Activated CD8-positive, alpha-beta memory T cell treated with anti-CD3 and anti-CD28 coated beads, Interleukin-2, amount 50 U/mL, for 1 hour (primary cell): ENCODE data around the gene RPTOR.
A peak's percentile ranks its signal among the peaks of the same experiment; 100 is the strongest.
"Not testable (repeated sequence)": the region's sequence is repeated elsewhere in the genome, so short reads cannot be mapped to it uniquely, and the experiment has no call there.

Experiments
- DNase-seq: peaks from one replicate; pipeline ENCODE4 v3.0.0-alpha.2; 2020; ENCODE audit errors: extremely low read depth

The RPTOR gene

DNA sequence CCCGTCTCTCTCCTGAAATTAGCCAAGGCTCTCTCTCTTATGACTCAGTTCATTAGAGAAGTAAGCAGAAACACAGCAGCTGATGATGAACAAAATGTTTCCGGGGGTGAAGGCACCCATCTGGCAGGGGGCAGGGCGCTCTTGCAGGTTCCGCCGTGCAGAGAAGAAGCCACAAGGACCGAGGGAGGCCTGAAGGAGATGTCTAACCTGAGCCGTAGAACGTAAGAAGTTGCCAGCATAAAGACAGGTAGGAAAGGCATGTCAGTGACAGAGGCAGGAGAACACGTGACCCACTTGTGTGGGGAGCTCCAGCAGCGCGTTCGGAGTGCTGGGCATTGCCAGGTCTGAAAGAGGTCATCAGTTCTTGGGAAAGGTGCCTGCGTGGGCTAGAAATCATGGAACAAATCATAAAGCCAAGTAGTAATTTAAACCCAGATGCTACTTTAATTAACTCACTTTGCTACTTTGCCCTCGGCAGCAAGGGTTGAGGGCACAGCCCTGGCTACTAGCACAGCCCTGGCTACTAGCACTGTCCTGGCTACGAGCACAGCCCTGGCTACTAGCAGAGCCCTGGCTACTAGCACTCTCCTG lies 198.6 kb downstream of the RPTOR start:
- no peak for DNase-seq

GRCh38 chr17:80743973-80744372 lies 199.3 kb downstream of the RPTOR start:
- DNase-seq: not testable (repeated sequence)

GRCh38 chr17:80744725-80745124 lies 200.1 kb downstream of the RPTOR start:
- not testable (repeated sequence) for DNase-seq

GRCh38 chr17:80745183-80745582 lies 200.5 kb downstream of the RPTOR start:
- no peak for DNase-seq

DNA sequence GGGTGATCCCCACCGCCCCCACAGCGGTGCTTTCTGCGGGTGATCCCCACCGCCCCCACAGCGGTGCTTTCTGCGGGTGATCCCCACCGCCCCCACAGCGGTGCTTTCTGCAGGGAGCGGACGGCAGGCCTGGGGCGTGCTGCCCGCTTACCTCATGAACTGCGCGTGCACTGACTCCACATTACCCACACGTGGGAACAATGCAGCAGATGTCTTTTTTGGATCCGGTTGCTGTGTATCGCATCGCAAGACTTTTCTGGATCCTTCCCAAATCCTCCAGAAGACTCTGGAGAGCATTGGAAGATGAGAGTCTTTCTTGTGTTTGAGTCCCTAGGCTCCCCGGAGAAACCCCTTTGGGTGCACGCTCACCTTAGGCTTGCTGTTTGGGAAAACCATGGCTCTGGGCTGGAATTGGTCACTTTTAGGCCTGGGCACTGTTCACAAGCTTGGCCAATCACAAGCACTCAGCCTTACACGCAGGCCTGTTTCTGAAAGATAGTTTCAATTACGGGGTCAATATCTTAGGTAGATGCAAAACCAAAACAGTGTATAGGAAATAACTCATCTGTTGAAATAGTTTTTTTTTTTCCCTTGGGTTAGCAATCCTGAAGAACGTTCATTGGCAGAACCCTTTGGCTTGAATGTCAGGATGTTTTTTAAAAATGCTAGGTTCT lies 201.8 kb downstream of the RPTOR start:
- no peak for DNase-seq

GRCh38 chr17:80747469-80747868 lies 202.8 kb downstream of the RPTOR start:
- DNase-seq: no peak

- DNase-seq: no peak
These were observed 205.0 kb downstream of the RPTOR start for GRCh38 chr17:80749611-80750010.

- no peak for DNase-seq
These were observed 205.6 kb downstream of the RPTOR start for GRCh38 chr17:80750263-80750662.

DNA sequence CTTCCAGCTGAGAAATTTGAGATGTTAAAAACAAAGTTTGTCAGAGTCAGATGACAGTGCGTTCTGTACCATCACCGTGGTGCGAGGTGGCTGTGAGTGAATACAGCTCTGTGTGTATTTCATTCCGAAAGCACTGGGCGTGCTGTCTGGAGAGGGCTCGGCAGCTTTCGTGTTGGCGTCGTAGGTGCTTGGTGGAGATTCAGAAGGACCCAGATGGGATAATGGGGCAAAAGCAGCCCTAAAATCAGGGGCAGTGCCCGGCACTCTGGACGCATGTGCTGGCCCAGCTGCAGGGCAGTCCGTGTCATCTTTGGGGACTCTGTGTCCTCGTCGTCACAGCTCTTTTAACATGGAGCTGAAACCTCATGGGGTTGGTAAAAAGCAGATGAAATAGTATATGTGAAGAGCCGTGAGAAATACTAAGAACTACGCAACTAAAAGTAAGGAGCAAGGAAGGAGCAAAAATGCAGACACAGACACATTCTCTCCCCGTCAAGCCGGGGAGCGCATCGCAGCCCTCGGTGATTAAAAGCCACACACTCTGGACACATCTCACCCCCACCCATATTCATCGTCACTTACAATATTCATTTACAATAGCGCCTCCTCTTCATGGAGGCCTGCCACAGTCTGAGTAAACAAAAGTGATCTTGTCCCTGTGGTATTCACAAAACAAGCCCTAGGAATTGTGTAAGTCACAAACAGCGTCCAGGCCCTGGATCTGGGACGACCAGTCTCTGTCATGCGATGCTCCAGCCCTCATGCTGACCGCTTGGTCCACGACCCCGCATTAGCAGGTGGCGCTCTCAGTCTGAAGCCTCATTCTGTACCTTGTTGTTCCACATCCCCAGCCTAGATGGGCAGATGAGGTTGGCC lies 206.7 kb downstream of the RPTOR start:
- no peak for DNase-seq

DNA sequence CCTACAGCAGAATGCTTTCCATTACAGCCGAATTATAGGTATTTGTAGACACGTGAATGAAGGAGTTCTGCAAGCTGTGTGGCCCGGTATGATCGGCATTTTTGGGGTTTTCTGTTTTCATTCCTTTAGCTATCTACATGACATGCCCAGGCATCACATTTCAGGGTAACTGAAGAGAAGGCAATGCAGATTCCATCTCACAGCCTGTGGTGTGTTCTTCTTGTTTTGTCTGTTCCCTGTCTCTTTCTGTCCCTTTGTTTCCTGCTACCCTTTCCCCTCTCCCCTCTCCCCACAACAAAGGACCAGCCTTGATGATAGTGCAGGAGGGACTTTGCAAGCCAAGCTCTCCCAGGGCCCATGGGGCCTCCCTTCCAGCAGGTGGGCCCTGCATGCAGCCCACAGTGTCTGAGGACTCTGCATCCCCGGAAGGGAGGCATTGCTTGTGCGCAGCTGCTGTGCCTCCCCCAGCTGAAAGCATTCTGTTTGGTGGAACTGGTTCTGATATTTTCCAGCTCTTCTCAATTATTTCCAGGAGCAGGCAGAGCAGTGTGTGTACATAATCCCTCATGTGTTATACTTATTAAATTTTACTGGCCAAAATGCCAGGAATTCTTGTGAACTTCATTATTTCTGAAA lies 207.4 kb downstream of the RPTOR start:
- DNase-seq: no peak

DNA sequence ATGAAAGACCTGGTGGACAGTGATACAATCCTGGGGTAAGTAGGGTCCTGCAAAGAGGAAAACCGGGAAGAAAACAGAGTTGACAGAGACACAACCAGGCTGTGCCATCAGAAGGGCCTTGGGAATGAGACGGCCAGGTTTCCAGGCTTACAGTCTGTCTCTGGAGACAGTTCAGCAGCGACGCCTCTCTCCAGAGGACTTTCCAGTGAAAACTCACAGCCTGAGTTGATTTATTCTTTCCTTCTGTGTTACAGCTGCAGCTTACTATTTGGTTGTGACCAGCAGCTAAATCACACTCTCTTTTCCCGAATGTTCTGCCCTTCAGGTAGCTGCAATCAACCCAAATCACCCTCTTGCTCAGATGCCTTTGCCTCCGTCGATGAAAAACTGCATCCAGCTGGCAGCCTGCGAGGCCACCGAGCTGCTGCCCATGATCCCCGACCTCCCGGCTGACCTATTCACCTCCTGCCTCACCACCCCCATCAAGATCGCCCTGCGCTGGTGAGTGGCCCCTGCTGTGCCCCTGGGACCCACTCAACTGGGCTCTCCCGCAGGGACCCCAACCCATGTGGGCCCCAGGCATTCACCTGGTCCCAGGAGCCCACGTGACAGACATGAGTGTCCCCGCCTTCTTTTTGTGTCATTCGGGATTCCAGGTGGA lies 209.2 kb downstream of the RPTOR start:
- no peak for DNase-seq

DNA sequence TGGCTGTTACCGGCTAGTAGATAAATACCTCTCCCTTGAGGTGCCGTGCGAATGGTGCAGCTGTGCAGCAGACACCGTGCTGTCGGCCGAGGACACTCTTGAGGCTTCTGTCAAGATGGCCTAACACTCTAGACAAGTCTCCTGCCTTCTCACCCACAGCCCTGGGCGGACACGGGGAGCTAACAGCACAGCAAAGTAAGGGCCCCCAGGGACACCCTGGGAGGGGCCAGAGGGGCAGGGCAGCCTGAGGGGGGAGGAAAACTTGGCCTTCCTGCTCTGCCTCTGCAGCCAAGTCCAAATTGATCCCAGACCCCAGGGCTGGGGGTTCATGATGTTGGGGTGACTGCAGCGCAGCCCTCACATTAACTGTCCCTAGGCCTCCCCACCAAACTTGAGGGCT lies 210.2 kb downstream of the RPTOR start:
- DNase-seq: no peak

GRCh38 chr17:80755650-80756405 lies 211.2 kb downstream of the RPTOR start:
- DNase-seq: no peak

GRCh38 chr17:80758481-80759376 lies 214.1 kb downstream of the RPTOR start:
- DNase-seq: no peak

GRCh38 chr17:80759377-80759673 lies 214.7 kb downstream of the RPTOR start:
- no peak for DNase-seq

DNA sequence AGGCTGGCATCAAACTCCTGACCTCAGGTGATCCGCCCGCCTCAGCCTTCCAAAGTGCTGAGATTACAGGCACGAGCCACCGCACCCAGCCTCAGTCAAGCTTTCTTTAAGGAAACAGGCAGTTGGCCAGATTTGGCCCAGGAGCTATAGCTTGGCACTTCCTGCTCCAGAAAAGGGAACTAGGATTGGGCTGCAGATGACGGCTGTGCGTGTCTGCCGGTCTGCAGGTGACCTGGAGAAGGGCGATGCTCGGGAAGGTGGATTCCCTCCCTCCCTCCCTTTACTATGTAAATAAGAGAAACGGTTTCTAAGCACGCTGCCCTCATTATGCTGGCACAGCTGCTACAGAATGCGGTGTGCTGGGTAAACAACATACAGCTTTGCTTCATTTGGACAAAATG lies 215.9 kb downstream of the RPTOR start:
- DNase-seq: no peak

DNA sequence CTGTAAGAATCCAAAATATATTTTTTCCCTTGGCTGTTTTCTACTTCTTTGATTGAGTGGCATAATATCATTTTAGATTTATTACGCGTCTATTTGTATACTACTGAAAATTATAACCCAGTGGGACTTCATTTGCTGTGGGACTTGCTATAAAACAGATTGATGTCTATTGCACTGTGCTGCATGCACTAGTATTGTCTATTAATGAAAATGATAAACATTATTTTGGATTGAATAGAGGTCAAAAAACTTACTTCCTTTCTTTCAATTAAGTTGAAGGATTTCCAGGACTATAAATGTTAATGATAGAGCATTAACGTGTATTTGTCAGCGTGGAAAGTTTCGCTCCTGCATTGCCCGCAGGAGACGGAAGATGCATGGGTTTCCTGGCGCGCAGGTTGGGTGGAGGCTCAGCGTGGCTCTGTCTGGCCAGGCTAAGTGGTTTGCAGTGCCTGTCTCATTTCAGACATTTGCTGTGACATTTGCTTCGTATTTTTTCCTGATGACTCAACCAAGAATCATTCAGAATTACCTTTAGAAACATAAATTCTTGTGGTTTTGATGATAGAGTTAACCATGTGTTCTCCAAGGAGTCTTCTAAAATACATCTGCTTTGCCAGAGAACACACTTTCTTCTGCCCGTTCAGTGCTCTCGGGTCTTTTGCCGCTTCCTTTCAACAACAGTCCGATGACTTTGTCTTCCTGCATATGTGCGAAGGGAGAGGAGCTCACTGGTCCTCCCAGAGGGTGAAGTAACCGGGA lies 216.7 kb downstream of the RPTOR start:
- peak; percentile 41 for DNase-seq

DNA sequence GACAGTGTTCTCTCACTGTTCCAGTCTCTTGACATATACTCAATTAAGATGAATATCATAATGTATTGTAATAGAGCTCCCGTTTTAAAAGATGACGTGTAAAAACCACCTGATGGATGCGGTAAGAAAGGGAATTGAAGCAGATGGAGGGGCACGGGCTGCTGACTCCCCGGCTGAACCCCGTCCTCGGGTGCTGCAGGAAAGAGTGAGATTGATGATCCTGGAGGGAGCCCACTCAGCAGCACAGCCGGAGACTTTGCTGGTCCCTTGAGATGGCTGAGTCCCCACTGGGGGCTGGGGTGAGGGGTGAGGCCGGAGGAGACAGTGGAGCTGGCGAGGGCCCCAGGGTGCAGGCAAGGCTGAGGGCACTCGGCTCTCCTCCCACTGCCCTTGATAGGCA lies 217.4 kb downstream of the RPTOR start:
- DNase-seq: no peak

DNA sequence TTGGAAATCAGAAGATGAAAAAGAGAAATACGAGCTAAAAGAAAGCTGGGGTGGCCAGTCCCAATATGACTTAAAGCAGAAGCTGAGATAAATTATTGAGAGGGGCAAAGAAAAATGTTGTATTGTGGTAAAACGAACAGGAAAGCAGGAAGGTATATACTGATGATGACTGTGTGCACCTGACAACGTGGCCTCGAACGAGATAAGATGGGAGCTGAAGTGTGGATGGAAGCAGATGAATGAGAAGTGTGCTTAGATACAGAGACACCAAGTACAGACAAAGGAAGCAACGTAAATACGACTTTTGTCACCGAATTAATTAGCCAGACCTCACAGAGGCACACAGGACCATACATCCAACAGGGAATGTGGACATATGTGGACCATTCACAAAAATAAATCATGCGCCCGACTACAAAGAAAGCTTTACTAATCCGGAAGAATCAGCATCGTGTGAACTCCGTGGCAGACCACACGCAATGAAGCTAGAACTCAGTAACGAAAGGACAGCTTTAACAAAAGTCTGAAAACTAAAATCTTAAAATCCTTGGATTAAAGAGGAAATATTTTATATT lies 218.7 kb downstream of the RPTOR start:
- no peak for DNase-seq
